Heart right ventricle (tissue), 16 donors: ENCODE results near the gene FLNB. TPM values are rescaled to one million over a fixed set of nuclear protein-coding genes. Genes with fewer than 3 reads are reported as not detected.

Experiments used
- ATAC-seq, 8 donors: fragments of 200-7000 bp; cut with Tn5 transposase; one replicate each; pipeline ENCODE4 v1.9.1; 2020; ENCODE audit warnings: mild to moderate bottlenecking in 8 of 8, moderate library complexity in 8 of 8, moderate number of reproducible peaks in 1 of 8
- DNase-seq, 2 donors: peaks; one replicate each; pipeline ENCODE4 v3.0.0-alpha.2; 2020
- H3K27ac ChIP-seq, 10 donors: fragments of 200-600 bp; sonication (generic) in 2 of 10; one replicate each; pipeline versions ENCODE4 v1.5.0 to v1.8.0; 2020 to 2022; ENCODE audit warnings: mild to moderate bottlenecking in 3 of 10
- H3K27me3 ChIP-seq, 7 donors: fragments of 200-600 bp; one replicate each; pipeline ENCODE4 v1.8.0; 2021 to 2022; ENCODE audit warnings: mild to moderate bottlenecking in 2 of 7
- H3K36me3 ChIP-seq, 9 donors: fragments of 200-600 bp; sonication (generic) in 1 of 9; one replicate each; pipeline versions ENCODE4 v1.5.0 to v1.8.0; 2020 to 2022; ENCODE audit warnings: mild to moderate bottlenecking in 2 of 9
- H3K4me1 ChIP-seq, 9 donors: fragments of 200-600 bp; sonication (generic) in 1 of 9; one replicate each; pipeline versions ENCODE4 v1.5.0 to v1.8.0; 2020 to 2022; ENCODE audit warnings: mild to moderate bottlenecking in 4 of 9
- H3K4me3 ChIP-seq, 10 donors: fragments of 200-600 bp; sonication (generic) in 2 of 10; one replicate each; pipeline versions ENCODE4 v1.5.0 to v1.8.0; 2020 to 2022; ENCODE audit warnings: mild to moderate bottlenecking in 7 of 10, moderate library complexity in 2 of 10
- H3K9me3 ChIP-seq, 11 donors: fragments of 200-600 bp in 10 of 11; sonication (generic) in 2 of 11; one replicate each; pipeline versions ENCODE4 v1.5.0 to v1.8.0; 2013 to 2022; ENCODE audit warnings: mild to moderate bottlenecking in 2 of 11, control low read depth in 1 of 11, moderate library complexity in 1 of 11
- CTCF ChIP-seq, 9 donors: fragments of 200-600 bp; sonication (generic) in 2 of 9; IDR thresholded peaks; one replicate each; pipeline versions ENCODE4 v1.5.0 to v1.8.0; 2021 to 2022; ENCODE audit warnings: antibody characterized with exemption in 9 of 9, mild to moderate bottlenecking in 5 of 9, moderate library complexity in 1 of 9
- WGBS, 2 donors: extraction: QIAGEN DNeasy Blood & Tissue Kit; methylation state at CpG; one replicate each; pipeline ENCODE4 v1.1.7; 2013; ENCODE audit warnings: inconsistent platforms in 1 of 2; 5-methylcytosine and 5-hydroxymethylcytosine counted together
- intact Hi-C, 10 donors: fragments of 100-400 bp; cut with DNase I; formaldehyde crosslinking; loops; one replicate each; pipeline versions ENCODE4 v1.11.1 to v1.14.2; 2022
- polyA plus RNA-seq, 2 donors: library from polyadenylated mRNA; stranded (reverse); fragments of 200-250 nt; gene quantifications; one replicate each; pipeline ENCODE4 v1.2.3, GENCODE V29; 2013
- total RNA-seq, 10 donors: library from RNA; stranded (reverse); fragmentation: NEBNext Ultra II Directional in 3 of 10; extraction: Animal tissue kit (Norgen Biotek cat#: 25700) in 3 of 10; gene quantifications; one replicate each; pipeline versions ENCODE4 v1.2.1 to v1.2.4, GENCODE V29; 2021 to 2023
- donor health status: Arrhythmogenic right ventricular cardiomyopathy.
- donor health status: ischemic (EF 13 %, LVEDD 7.1; RV severe dilation, severe dysfunction).
- donor health status: healthy with polysubstance abuse.
- donor health status: DM: no; HTN: yes; CAD: no.
- donor health status: DM: no; HTN: no; CAD: no.
- donor health status: ischemic (EF 25% LVEDD 6.9; RV normal size, moderate dysfunction).
- donor health status: ischemic (EF 25% LVEDD 5.7; RV mildly dilated, moderate dysfunction).
- donor health status: healthy.
- donor health status: DM: yes; HTN: yes; CAD: no.
- donor health status: Ischemic cardiomyopathy.
- donor health status: ischemic (EF 35%, LVEDD 5.7; RV mildly dilated, moderate dysfunction).
- donor health status: nonischemic (EF 11% LVEDD 7.7; RV severe dilation, severe dysfunction).
- donor health status: DM: yes; HTN: yes; CAD: no.
- donor health status: PGD.
- donor health status: ischemic (EF 29% LVEDD 5.4; RV normal size, mild dysfunction).
- donor health status: nonischemic (EF 23%, LVEDD 6.1; RV moderate dilation, normal function).

The FLNB gene
- total and polyA plus RNA-seq, 12 donors: 27.4 to 65.3 (median 38.6) TPM

GRCh38 chr3:58176185-58176530 lies 167.9 kb downstream of the FLNB start:
- peaks cover 14 to 52% (median 42%) of the 10 kb centered on the region in 9 donors for H3K4me1 ChIP-seq
- H3K27me3 ChIP-seq: peaks cover 0 to 7% (median 0%) of the 10 kb centered on the region in 7 donors
- no peaks in the 10 kb centered on the region for H3K9me3 ChIP-seq
- H3K4me3 ChIP-seq: no peak overlapping the region
- no peak for TF ChIP-seq CTCF (IDR thresholded peaks at IDR 0.05)
- 90 to 96% methylated on average over 3 of the region's 3 CpGs for WGBS, 2 donors
- peak overlapping the region in 6 of 10 donors; percentile 15 to 67 (median 26) for H3K27ac ChIP-seq
- DNase-seq: no peak
- peaks cover 0 to 10% (median 0%) of the 10 kb centered on the region in 9 donors for H3K36me3 ChIP-seq
- ATAC-seq: no peak
- intact Hi-C loops: loop anchor here in 3 of 10 donors (5.0 kb wide), 2 partner anchors 169 to 241 kb away; partner anchors contain the start of gene FLNB (in 2 of the 3)

- Histone ChIP-seq H3K36me3 (peaks cover 0 to 2% (median 0%) of the 10 kb centered on the region in 9 donors), H3K9me3 (no peaks in the 10 kb centered on the region), H3K27ac (no peak overlapping the region), H3K27me3 (peaks cover 0 to 7% (median 0%) of the 10 kb centered on the region in 7 donors), H3K4me3 (peak overlapping the region in 1 of 10 donors; percentile 58), H3K4me1 (peaks cover 14 to 52% (median 42%) of the 10 kb centered on the region in 9 donors)
- TF ChIP-seq CTCF (IDR thresholded peaks at IDR 0.05): no peak
- no peak for ATAC-seq
- 94 to 97% methylated on average over 10 of the region's 10 CpGs for WGBS, 2 donors
- intact Hi-C loops: loop anchor here in 3 of 10 donors (5.0 kb wide), 2 partner anchors 170 to 240 kb away; partner anchors contain the start of gene FLNB (in 2 of the 3)
- no peak for DNase-seq
Observed at GRCh38 chr3:58176827-58177489, 168.7 kb downstream of the FLNB start.

GRCh38 chr3:58177747-58178527 lies 169.7 kb downstream of the FLNB start:
- peak; percentile 90 to 94 for DNase-seq
- peak overlapping the region in 9 of 10 donors; percentile 35 to 60 (median 50) for H3K4me3 ChIP-seq
- peaks cover 14 to 52% (median 42%) of the 10 kb centered on the region in 9 donors for H3K4me1 ChIP-seq
- intact Hi-C loops: loop anchor here in 3 of 10 donors (5.0 kb wide), 2 partner anchors 171 to 239 kb away; partner anchors contain the start of gene FLNB (in 2 of the 3)
- 11 to 12% methylated on average over 45 to 46 of the region's 46 CpGs for WGBS, 2 donors
- peaks cover 0 to 7% (median 0%) of the 10 kb centered on the region in 7 donors for H3K27me3 ChIP-seq
- no peaks in the 10 kb centered on the region for H3K9me3 ChIP-seq
- peak; percentile 80 to 87 (median 86) for ATAC-seq
- no peaks in the 10 kb centered on the region for H3K36me3 ChIP-seq
- peak; percentile 89 to 97 (median 95) for TF ChIP-seq CTCF (IDR thresholded peaks at IDR 0.05)
- H3K27ac ChIP-seq: peak overlapping the region in 1 of 10 donors; percentile 8
